KG1 (cell line): Measurements from ENCODE around the gene KPNA1.

ENCODE experiments used
- DNase-seq: peaks from one replicate; lab custom pipeline; 2025; lab: John Stamatoyannopoulos, UW

Gene KPNA1

GRCh38 chr3:122415104-122415744, 99.5 kb downstream of the KPNA1 start:
- no peak for DNase-seq

DNA sequence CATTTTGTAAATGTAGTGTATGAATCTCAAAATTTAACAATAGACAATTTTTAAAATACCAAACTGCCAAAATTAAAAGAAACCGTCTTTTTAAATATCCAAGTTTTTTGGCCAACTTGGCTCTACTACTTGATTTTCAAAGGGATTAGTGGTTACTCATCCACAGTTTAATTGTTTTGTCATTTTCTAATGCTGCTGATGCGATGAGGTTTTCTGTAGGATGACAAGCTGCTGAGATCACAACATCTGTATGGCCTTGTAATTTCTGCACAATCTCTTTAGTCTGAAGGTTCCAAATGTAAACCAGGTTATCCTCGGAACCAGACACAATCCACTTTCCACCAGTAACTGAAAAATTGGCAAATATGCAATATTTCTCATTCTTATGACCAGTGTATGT, 100.3 kb downstream of the KPNA1 start:
- DNase-seq: no peak

DNA sequence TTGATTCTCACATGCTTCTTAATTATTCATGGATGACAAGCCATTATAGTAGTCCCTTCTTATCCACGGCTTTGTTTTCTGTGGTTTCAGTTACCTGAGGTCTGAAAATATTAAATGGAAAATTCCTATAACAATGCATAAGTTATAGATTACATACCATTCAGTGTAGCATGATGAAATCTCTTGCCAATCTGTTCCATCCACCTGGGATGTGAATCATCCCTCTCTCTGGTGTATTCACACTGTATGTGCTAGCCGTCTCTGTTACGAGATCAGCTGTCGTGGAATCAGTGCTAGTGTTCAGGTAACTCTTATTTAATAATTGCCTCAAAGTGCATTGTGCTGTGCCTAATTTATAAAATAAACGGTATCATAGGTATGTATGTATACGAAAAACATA, 104.1 kb downstream of the KPNA1 start:
- DNase-seq: no peak

DNA sequence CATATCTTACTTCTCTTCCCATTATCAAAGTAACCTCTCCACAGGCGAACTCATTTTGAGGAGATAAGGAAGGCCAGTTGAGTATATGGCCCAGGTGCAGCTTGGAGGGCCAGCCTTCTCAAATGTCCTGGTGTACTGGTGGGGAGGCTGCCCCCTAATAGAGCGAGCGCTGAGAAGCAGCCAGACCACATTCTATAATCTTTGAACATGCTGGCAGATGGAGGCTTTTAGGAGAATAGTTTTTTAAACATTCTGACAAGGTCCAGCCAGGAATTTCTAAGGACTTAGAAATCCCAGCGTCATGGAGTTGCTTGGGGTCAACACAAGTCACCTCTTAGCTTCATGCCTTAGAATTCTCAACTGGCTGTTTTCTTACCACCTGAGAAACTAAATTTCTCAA, 104.6 kb downstream of the KPNA1 start:
- DNase-seq: no peak

DNA sequence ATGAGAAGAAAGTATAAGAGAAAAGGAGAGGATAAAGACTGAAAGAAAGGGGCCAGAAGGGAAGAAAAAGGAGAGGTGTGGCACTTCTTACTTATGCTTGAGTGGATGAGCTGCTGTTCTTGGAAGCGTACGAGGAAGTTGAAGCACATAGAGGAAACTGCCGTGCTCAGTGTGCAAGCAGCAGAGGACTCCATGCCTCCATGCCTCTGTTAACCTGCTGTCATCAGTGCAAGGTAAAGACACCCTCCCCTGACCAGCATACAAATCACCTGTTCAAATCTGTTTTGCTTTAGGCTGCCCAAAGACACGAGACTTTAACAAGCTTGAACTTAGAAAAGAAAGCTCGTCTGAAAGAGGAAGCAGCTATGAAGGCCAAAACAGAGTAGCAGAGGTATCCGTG, 105.3 kb downstream of the KPNA1 start:
- DNase-seq: no peak

DNA sequence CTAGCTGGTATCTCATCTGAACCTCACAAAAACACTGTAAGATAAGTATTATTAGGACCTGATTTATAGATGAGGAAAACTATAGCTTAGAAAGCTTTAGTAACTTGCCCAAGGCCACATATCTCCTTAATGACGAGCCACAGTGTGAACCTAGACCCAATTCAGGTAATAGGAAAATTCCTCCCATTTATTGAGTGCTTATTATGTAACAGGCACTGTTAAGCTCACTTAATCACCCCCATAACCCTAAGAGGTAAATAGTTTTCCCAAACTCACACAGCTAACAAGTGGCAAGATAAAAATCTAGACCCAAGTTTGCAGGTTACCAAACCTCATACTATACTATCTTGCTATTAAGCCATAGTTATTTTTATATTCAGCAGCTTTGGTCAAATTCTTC, 106.8 kb downstream of the KPNA1 start:
- DNase-seq: no peak

DNA sequence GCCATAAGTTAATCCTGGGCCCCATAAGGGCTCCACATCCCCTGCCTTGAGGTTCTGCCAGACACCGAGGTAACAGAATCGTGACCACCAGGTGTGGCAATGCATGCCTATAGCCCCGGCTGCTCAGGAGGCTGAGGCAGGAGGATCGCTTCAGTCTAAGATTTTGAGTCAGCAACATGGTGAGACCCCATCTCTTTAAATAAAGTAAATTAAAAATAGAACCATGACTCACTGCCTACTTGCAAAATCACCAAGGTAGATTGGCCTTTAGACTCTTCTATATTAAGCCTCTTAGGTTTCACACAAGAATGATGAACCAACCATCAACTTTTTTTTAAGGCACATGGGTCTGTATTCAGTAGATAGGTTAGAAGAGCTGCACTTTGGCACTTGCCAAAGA, 108.5 kb downstream of the KPNA1 start:
- no peak for DNase-seq

GRCh38 chr3:122405015-122405414, 109.7 kb downstream of the KPNA1 start:
- DNase-seq: no peak

DNA sequence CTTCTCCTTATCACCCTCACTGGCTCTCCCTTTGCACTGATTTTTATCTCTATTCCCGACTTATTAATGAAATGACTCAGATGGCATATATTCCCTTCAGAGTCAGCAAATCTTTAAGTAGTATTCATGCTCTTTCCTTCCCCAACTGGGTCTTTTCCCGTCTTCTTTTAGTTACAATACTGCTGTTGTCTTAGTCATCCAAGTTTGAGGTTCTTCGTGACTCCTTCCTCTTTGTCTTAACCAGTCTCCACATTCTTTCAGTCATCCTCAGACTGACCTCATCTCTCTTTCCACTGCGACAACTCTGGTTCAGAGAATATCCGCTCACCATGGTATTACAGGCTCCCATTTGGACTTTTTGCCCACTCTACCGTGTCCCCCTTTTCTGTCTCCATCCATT, 111.2 kb downstream of the KPNA1 start:
- DNase-seq: no peak

- DNase-seq: no peak
These were observed 115.8 kb downstream of the KPNA1 start for GRCh38 chr3:122398920-122399319.

DNA sequence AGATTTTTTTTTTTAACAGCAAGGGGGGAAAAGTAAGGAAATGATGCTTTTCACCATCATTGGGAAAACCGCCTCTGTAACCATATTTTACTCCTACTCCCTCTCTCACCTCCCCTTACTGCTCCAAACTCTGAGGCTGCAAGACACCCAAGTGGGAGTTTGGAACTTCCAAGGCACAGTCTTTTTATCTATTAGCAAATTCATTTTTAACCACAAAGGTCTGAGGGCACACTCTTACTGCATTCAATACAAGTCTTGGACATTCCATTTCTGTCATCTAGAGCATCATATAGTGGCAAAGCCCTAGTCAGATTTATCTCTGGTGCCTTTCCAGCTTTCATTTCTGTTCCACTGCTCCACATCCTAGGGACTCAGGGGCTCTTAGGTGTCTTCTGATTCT, 117.5 kb downstream of the KPNA1 start:
- no peak for DNase-seq

DNA sequence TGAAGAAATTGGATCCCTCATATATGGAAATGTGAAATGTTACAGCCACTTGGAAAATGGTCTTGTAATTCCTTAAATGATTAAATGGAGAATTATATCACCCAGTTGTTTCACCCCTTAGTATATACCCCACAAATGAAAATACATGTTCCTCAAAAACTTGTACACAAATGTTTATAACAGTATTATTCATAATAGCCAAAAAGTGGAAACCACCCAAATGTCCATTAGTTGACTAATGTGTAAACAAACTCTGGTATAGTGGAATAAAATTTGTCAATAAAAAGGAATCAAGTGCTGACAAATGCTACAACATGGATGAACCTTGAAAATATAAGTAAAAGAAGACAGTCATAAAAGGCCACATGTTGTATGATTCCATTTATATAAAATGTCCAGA, 118.2 kb downstream of the KPNA1 start:
- no peak for DNase-seq

DNA sequence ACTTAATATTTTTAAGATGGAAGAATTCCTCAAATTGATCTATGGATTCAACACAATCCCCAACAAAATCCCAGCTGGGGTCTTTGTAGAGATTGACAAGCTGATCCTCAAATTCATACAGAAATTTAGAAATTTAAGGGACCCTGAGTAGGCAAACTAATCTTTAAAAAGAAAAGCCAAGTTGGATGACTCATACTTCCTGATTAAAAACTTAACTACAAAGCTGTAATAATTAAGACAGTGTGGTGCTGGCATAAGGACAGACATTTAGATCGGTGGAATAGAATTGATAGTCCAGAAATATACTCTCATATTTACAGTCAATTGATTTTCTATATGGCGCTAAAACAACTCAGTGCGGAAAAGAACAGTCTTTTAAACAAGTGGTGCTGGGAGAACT, 119.2 kb downstream of the KPNA1 start:
- DNase-seq: no peak

GRCh38 chr3:122394173-122394572, 120.6 kb downstream of the KPNA1 start:
- no peak for DNase-seq

GRCh38 chr3:122392868-122393844, 121.6 kb downstream of the KPNA1 start:
- peak; percentile 14 for DNase-seq

DNA sequence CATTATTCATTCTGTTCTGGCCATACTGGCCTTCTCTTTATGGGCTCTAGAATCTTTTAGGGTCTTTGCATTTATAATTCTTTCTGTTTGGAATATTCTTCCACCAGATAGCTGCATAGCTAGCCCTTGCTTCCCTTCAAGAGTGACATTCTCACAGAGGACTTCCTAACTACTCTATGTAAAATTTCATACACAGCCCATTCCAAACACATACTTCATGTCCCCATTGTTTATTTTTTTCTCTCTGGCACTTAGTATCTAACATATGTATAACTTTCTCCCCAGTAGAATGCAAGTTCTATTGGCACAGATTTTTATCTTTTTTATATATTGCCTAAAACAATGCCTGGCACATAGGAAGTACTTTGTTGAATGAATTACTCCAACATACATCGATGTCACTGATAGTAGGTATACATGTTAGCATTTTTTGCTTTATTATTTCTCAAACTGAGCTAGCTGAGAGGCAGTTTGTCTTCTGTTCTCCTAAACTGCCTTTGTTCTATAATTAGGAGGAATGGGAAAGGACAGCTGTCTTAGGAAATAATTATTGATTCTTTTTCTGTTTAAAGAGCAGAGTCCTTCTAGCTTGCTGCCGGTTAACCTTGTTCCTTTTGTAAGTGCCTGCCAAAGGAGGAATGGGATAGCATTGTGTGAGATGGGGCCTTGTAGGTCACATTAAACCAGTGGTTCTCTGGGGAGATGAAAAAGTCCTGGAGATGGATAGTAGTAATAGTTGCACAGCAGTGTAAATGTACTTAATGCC, 122.9 kb downstream of the KPNA1 start:
- no peak for DNase-seq

DNA sequence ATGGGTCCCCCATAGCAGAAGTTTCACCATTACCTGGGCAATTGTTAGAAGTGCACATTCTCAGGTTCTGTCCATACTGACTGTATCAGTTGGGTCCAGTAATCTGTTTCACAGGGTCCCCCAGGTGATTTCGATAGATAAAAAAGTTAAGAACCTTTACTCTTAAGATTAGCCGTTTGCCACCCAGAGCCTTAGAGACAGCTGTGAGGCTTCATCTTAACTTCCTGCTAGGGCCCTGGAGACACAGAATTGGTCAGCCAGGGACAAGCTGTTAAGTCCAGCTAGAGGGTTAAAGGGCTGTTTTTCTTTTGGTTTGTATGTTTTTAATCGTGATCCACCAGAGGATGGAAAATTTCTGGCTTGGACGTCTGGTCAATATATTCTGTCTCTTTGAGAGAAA, 124.1 kb downstream of the KPNA1 start:
- no peak for DNase-seq

GRCh38 chr3:122389892-122390291, 124.8 kb downstream of the KPNA1 start:
- DNase-seq: no peak

DNA sequence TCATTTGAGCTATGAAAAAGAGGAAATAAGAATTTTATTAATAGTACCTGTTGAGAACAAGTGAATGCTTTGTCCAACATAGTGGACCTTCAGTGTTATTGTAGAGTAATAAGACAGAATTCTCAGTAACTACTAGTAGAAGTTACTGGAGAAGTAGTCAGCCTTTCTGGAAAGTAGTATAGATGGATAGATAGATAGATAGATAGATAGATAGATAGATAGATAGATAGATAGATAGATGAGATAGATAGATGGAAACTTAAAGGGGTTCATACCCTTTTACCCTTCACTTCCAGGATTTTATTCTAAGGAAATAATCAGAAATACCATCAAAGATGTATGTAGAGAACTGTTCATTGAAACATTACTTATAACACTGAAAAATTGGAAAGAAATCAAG, 125.5 kb downstream of the KPNA1 start:
- no peak for DNase-seq

DNA sequence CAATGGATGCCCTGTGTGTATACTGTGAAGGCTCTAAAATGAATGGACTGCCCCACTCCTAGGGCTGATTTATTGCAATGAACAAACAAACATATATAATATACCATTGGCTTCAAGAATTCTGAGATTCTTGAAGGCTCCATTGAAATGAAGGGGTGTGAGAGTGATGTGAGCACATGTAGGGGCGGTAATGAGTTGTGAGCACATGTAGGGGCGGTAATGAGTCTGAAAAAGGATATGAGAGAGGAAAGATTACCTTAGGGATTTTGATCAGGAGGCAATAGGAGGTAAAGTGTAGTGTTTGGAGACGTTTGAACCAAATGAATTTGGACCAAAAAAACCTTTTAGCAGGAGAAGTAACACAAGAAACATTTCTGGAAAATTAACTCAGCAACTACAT, 127.0 kb downstream of the KPNA1 start:
- no peak for DNase-seq

- peak; percentile 91 for DNase-seq
These were observed 130.7 kb downstream of the KPNA1 start, which contains the start of gene FAM162A for GRCh38 chr3:122383771-122384697. Gene FAM162A (plus strand): TSS chr3:122384182. CDS start chr3:122384266, 84 bp downstream.
